GM18873 (cell line): ENCODE results near the gene EVA1A.

ENCODE experiments used
- ATAC-seq: cut with Tn5 transposase; IDR thresholded peaks from one replicate; pipeline ENCODE4 v1.9.1; 2021; ENCODE audit warnings: mild to moderate bottlenecking, moderate library complexity, moderate number of reproducible peaks; ENCODE audit not compliant: unreplicated experiment, low FRiP score

Gene EVA1A

GRCh38 chr2:75560768-75561565 is at the start of gene EVA1A:
TSS of gene EVA1A (minus strand) at chr2:75560939. CDS start at chr2:75518140, 42,799 bp downstream.
- no peak for ATAC-seq

GRCh38 chr2:75609937-75610508 is 49.3 kb upstream of the EVA1A start:
- ATAC-seq: no peak

- no peak for ATAC-seq
Measured at GRCh38 chr2:75609334-75609689, 48.6 kb upstream of the EVA1A start.

GRCh38 chr2:75608684-75609333 is 48.1 kb upstream of the EVA1A start:
- peak; percentile 48 for ATAC-seq

GRCh38 chr2:75607988-75608683 is 47.4 kb upstream of the EVA1A start:
- no peak for ATAC-seq

GRCh38 chr2:75607400-75607798 is 46.7 kb upstream of the EVA1A start:
- no peak for ATAC-seq

GRCh38 chr2:75606761-75607399 is 46.1 kb upstream of the EVA1A start:
- no peak for ATAC-seq

GRCh38 chr2:75605770-75606529 is 45.2 kb upstream of the EVA1A start:
- ATAC-seq: no peak

- ATAC-seq: no peak
Measured at GRCh38 chr2:75604484-75604883, 43.7 kb upstream of the EVA1A start.

GRCh38 chr2:75603477-75603876 is 42.7 kb upstream of the EVA1A start:
- no peak for ATAC-seq

- no peak for ATAC-seq
Measured at GRCh38 chr2:75602724-75603342, 42.1 kb upstream of the EVA1A start.

GRCh38 chr2:75600461-75601011 is 39.8 kb upstream of the EVA1A start:
- ATAC-seq: no peak

GRCh38 chr2:75598589-75599155 is 37.9 kb upstream of the EVA1A start:
- ATAC-seq: no peak

GRCh38 chr2:75597949-75598348 is 37.2 kb upstream of the EVA1A start:
- no peak for ATAC-seq

- ATAC-seq: no peak
Measured at GRCh38 chr2:75596784-75597183, 36.0 kb upstream of the EVA1A start.

GRCh38 chr2:75595541-75596395 is 35.0 kb upstream of the EVA1A start:
- no peak for ATAC-seq

GRCh38 chr2:75594596-75594995 is 33.9 kb upstream of the EVA1A start:
- no peak for ATAC-seq

- no peak for ATAC-seq
Measured at GRCh38 chr2:75592888-75593287, 32.1 kb upstream of the EVA1A start.
